AG10803 (cell line): ENCODE measurements around the gene FNDC1.
A peak's percentile ranks its signal among the peaks of the same experiment; 100 is the strongest.
"Not testable (repeated sequence)": the region's sequence is repeated elsewhere in the genome, so short reads cannot be mapped to it uniquely, and the experiment has no call there.

Experiments used
- DNase-seq: peaks from one replicate; pipeline ENCODE4 v3.0.0; 2010; ENCODE audit warnings: low read depth
- H3K4me3 ChIP-seq: 2 replicates; pipeline ENCODE4 v1.5.1; 2011; ENCODE audit warnings: mild to moderate bottlenecking, low read length, control low read depth
- TF ChIP-seq, protein P1 (sequence below): conservative IDR thresholded peaks from 2 replicates; pipeline ENCODE4 v1.5.1; 2011; ENCODE audit warnings: mild to moderate bottlenecking, low read length, control low read depth, inconsistent platforms

FNDC1 gene

DNA sequence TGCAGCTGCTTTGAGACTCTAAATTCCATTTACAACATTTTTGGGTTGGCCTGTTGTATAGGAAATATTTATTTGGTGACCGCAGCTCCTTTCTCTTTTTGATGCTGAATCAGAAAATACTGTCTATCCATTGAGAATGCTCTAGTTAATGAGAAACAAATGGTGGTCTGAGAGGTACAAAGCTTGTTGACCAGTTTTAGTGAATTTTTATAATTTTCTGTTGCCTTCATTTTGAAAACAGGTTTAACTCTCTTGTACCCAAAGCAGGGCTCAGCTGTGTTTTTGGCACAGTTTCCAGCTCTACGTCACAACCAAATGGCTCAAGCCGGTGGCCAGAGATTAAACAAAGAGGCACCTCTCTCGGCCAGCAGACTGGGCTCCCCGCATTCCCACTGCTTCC is 113.2 kb downstream of the FNDC1 start:
- DNase-seq: peak; percentile 83
- H3K4me3 ChIP-seq: no peak overlapping the region
- TF ChIP-seq, protein P1, sequence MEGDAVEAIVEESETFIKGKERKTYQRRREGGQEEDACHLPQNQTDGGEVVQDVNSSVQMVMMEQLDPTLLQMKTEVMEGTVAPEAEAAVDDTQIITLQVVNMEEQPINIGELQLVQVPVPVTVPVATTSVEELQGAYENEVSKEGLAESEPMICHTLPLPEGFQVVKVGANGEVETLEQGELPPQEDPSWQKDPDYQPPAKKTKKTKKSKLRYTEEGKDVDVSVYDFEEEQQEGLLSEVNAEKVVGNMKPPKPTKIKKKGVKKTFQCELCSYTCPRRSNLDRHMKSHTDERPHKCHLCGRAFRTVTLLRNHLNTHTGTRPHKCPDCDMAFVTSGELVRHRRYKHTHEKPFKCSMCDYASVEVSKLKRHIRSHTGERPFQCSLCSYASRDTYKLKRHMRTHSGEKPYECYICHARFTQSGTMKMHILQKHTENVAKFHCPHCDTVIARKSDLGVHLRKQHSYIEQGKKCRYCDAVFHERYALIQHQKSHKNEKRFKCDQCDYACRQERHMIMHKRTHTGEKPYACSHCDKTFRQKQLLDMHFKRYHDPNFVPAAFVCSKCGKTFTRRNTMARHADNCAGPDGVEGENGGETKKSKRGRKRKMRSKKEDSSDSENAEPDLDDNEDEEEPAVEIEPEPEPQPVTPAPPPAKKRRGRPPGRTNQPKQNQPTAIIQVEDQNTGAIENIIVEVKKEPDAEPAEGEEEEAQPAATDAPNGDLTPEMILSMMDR: no peak

DNA sequence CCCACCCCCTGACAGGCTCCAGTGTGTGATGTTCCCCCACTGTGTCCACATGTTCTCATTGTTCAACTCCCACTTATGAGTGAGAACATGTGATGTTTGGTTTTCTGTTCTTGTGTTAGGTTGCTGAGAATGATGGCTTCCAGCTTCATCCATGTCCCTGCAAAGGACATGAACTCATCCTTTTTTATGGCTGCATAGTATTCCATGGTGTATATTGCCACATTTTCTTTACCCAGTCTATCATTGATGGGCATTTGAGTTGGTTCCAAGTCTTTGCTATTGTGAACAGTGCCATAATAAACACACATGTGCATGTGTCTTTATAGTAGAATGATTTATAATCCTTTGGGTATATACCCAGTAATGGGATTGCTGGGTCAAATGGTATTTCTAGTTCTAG is 115.5 kb downstream of the FNDC1 start:
- H3K4me3 ChIP-seq, DNase-seq: not testable (repeated sequence)

DNA sequence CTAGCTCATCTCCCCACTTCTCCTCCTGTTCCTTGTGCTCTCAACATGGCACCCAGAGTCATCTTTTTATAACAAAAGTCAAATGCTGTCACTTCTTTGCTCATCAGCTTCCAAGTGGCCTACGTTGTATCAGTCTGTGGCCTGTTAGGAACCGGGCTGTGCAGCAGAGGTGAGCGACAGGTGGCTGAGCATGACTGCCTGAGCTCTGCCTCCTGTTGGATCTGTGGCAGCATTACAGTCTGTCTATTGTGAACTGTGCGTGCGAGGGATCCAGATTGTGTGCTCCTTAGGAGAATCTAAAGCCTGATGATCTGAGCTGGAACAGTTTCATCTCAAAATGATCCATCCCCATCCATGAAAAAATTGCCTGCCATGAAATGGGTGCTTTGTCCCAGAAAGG is 129.6 kb downstream of the FNDC1 start:
- H3K4me3 ChIP-seq: no peak overlapping the region
- TF ChIP-seq, protein P1: no peak
- no peak for DNase-seq

- DNase-seq: no peak
- TF ChIP-seq, protein P1: no peak
- no peak overlapping the region for H3K4me3 ChIP-seq
These were observed 130.4 kb downstream of the FNDC1 start for GRCh38 chr6:159299566-159299965.

- no peak for DNase-seq
- H3K4me3 ChIP-seq: no peak overlapping the region
- TF ChIP-seq, protein P1: no peak
These were observed 132.1 kb downstream of the FNDC1 start for GRCh38 chr6:159301277-159301676.

DNA sequence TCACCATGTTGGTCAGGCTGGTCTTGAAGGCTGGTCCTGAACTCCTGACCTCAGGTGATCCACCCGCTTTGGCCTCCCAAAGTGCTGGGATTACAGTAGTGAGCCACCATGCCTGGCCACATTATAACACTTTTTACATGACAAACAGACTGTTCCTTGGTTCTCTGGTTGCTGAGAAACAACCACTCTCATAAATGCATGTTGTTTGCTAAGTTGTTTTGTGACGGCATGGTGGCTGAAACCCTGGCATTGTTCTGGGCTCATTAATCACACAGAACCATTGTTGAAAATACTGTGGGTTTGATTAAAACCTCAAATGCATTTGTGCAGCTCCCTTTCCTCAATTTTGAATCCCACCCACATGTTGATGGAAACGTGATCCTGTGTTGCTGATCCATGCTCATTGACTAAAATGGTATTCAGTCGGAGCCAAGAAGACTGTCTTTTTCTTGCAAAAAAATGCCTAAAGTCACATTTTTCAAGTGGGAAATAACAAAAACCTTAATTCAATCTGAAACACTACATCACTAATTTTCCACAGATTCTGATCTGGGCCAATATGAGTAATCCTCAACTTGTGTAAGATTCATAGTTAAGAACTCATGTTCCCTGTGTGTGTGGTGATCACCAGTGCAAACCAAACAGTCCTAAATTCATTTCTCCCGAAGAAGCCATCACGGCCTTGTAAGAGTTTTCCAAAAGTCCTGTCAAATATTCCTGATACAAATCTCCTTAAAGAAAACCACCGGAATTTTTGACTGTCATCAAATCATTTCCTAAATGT is 132.8 kb downstream of the FNDC1 start:
- peak; percentile 57 for DNase-seq
- H3K4me3 ChIP-seq: no peak overlapping the region
- TF ChIP-seq, protein P1: no peak

DNA sequence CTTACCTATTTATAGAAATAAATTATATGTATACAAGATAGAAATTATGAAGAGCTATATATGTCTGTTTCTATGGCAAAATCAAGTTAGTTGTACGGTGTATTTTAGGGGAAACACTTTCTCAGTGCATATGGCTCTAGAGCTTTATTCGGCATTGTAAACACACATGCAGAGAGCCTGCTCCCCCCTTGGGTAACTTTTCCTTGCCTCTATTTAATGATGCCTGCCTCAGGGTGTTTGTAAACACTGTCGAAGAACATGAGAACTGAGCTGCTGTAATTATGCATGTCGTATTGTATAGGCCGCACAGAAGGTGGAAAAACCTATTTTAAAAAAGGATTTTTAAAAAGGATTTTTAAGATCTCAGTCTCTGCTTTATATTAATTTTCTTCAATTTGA is 133.4 kb downstream of the FNDC1 start:
- TF ChIP-seq, protein P1: no peak
- DNase-seq: no peak
- H3K4me3 ChIP-seq: no peak overlapping the region

- H3K4me3 ChIP-seq: no peak overlapping the region
- TF ChIP-seq, protein P1: no peak
- no peak for DNase-seq
These were observed 134.0 kb downstream of the FNDC1 start for GRCh38 chr6:159303159-159303558.
